ENCODE results near the gene BAG3.

- TF ChIP-seq, protein P1, sequence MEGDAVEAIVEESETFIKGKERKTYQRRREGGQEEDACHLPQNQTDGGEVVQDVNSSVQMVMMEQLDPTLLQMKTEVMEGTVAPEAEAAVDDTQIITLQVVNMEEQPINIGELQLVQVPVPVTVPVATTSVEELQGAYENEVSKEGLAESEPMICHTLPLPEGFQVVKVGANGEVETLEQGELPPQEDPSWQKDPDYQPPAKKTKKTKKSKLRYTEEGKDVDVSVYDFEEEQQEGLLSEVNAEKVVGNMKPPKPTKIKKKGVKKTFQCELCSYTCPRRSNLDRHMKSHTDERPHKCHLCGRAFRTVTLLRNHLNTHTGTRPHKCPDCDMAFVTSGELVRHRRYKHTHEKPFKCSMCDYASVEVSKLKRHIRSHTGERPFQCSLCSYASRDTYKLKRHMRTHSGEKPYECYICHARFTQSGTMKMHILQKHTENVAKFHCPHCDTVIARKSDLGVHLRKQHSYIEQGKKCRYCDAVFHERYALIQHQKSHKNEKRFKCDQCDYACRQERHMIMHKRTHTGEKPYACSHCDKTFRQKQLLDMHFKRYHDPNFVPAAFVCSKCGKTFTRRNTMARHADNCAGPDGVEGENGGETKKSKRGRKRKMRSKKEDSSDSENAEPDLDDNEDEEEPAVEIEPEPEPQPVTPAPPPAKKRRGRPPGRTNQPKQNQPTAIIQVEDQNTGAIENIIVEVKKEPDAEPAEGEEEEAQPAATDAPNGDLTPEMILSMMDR (IDR thresholded peaks at IDR 0.05 in 8 of 11, conservative IDR thresholded peaks at IDR 0.05 in 3 of 11), result no peak
- TF ChIP-seq POLR2A (IDR thresholded peaks at IDR 0.05) (no peak), POLR2AphosphoS5 (IDR thresholded peaks at IDR 0.05) (no peak)
Observed at GRCh38 chr10:119689016-119689580, 37.9 kb downstream of the BAG3 start.
